ENCODE results near the gene ZNF223. TPM values are rescaled to one million over a fixed set of nuclear protein-coding genes. Genes with fewer than 3 reads are reported as not detected.

ZNF223 gene
- total and polyA plus RNA-seq, 10 of the 15 experiments (the other 5 are each of a cell fraction or from before 2014, with no cell fraction given) = 0.05 to 3.7 (median 0.14) TPM; not detected in 4

GRCh38 chr19:44032001-44032610 lies 19.7 kb upstream of the ZNF223 start:
- no peak overlapping the region for H3K4me2 ChIP-seq (ENCODE audit: control insufficient read depth, insufficient read depth)
- no peak for TF ChIP-seq SP1 (IDR thresholded peaks at IDR 0.05; ENCODE audit: low read depth, low read length)
- no peak for TF ChIP-seq MLLT1 (IDR thresholded peaks at IDR 0.05)
- no peak for TF ChIP-seq NR2C1 (IDR thresholded peaks at IDR 0.05)
- TF ChIP-seq CBX5 (IDR thresholded peaks at IDR 0.05; ENCODE audit: low read depth) = peak; percentile 89
- TF ChIP-seq, protein P1, sequence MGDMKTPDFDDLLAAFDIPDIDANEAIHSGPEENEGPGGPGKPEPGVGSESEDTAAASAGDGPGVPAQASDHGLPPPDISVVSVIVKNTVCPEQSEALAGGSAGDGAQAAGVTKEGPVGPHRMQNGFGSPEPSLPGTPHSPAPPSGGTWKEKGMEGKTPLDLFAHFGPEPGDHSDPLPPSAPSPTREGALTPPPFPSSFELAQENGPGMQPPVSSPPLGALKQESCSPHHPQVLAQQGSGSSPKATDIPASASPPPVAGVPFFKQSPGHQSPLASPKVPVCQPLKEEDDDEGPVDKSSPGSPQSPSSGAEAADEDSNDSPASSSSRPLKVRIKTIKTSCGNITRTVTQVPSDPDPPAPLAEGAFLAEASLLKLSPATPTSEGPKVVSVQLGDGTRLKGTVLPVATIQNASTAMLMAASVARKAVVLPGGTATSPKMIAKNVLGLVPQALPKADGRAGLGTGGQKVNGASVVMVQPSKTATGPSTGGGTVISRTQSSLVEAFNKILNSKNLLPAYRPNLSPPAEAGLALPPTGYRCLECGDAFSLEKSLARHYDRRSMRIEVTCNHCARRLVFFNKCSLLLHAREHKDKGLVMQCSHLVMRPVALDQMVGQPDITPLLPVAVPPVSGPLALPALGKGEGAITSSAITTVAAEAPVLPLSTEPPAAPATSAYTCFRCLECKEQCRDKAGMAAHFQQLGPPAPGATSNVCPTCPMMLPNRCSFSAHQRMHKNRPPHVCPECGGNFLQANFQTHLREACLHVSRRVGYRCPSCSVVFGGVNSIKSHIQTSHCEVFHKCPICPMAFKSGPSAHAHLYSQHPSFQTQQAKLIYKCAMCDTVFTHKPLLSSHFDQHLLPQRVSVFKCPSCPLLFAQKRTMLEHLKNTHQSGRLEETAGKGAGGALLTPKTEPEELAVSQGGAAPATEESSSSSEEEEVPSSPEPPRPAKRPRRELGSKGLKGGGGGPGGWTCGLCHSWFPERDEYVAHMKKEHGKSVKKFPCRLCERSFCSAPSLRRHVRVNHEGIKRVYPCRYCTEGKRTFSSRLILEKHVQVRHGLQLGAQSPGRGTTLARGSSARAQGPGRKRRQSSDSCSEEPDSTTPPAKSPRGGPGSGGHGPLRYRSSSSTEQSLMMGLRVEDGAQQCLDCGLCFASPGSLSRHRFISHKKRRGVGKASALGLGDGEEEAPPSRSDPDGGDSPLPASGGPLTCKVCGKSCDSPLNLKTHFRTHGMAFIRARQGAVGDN (IDR thresholded peaks at IDR 0.05) = no peak
- TF ChIP-seq, protein P2, sequence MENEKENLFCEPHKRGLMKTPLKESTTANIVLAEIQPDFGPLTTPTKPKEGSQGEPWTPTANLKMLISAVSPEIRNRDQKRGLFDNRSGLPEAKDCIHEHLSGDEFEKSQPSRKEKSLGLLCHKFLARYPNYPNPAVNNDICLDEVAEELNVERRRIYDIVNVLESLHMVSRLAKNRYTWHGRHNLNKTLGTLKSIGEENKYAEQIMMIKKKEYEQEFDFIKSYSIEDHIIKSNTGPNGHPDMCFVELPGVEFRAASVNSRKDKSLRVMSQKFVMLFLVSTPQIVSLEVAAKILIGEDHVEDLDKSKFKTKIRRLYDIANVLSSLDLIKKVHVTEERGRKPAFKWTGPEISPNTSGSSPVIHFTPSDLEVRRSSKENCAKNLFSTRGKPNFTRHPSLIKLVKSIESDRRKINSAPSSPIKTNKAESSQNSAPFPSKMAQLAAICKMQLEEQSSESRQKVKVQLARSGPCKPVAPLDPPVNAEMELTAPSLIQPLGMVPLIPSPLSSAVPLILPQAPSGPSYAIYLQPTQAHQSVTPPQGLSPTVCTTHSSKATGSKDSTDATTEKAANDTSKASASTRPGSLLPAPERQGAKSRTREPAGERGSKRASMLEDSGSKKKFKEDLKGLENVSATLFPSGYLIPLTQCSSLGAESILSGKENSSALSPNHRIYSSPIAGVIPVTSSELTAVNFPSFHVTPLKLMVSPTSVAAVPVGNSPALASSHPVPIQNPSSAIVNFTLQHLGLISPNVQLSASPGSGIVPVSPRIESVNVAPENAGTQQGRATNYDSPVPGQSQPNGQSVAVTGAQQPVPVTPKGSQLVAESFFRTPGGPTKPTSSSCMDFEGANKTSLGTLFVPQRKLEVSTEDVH (IDR thresholded peaks at IDR 0.05; ENCODE audit: low read depth, partially characterized antibody) = no peak
- no peak for TF ChIP-seq TCF3 (IDR thresholded peaks at IDR 0.05; ENCODE audit: borderline replicate concordance, insufficient read depth, low read depth, low read length)
- TF ChIP-seq, protein P3, sequence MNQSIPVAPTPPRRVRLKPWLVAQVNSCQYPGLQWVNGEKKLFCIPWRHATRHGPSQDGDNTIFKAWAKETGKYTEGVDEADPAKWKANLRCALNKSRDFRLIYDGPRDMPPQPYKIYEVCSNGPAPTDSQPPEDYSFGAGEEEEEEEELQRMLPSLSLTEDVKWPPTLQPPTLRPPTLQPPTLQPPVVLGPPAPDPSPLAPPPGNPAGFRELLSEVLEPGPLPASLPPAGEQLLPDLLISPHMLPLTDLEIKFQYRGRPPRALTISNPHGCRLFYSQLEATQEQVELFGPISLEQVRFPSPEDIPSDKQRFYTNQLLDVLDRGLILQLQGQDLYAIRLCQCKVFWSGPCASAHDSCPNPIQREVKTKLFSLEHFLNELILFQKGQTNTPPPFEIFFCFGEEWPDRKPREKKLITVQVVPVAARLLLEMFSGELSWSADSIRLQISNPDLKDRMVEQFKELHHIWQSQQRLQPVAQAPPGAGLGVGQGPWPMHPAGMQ (IDR thresholded peaks at IDR 0.05; ENCODE audit: borderline replicate concordance) = no peak
- TF ChIP-seq SMAD1 (IDR thresholded peaks at IDR 0.05; ENCODE audit: low read depth, partially characterized antibody) = no peak
- peak; percentile 80 for TF ChIP-seq KLF5 (IDR thresholded peaks at IDR 0.05; ENCODE audit: partially characterized antibody)
- TF ChIP-seq PAX5 (IDR thresholded peaks at IDR 0.05; ENCODE audit: borderline replicate concordance, low read depth, low read length) = no peak
- no peak for TF ChIP-seq EP300 (IDR thresholded peaks at IDR 0.05; ENCODE audit: borderline replicate concordance in 1 of 2, control insufficient read depth in 1 of 2, low read depth in 2 of 2, low read length in 2 of 2)
- no TSS peak for BruUV-seq (replicated peaks)
- no peaks in the 10 kb centered on the region for H3K4me1 ChIP-seq (ENCODE audit: control insufficient read depth, insufficient read depth, low read length)
- DNase-seq (ENCODE audit: low read depth, low spot score) = no peak
- ATAC-seq = no peak
- ChIA-PET CTCF (no interaction called here), POLR2A (no interaction called here), RAD21 (ENCODE audit: unreplicated experiment) (no interaction called here), SMC1A (ENCODE audit: uncharacterized antibody, unreplicated experiment) (interaction anchor here (0.9 kb wide), 1 partner anchor 18 kb away, joined by 4 read pairs; no protein-coding TSS in a partner anchor)
- WGBS (ENCODE audit: insufficient coverage, insufficient replicate concordance, low lambda C conversion rate, missing lambda C conversion rate) = 50% methylated on average over 1 of the region's 1 CpG
- H3K9me3 ChIP-seq (replicated peaks; ENCODE audit: control insufficient read depth, insufficient read depth, low read length) = peaks cover 26% of the 10 kb centered on the region
- H2AFZ ChIP-seq (ENCODE audit: control insufficient read depth, low read depth, low read length) = no peak overlapping the region
- in situ Hi-C loops (cut with MboI) = no loop called here
- H3K4me3 ChIP-seq = no peak overlapping the region
- no peaks in the 10 kb centered on the region for H4K20me1 ChIP-seq (ENCODE audit: control insufficient read depth, insufficient read depth)
- H3K9ac ChIP-seq (ENCODE audit: control insufficient read depth, insufficient read depth, low read length) = no peak overlapping the region
- H3K79me2 ChIP-seq (ENCODE audit: control insufficient read depth, insufficient read depth, low read length) = no peaks in the 10 kb centered on the region
- peaks cover 0 to 1% of the 10 kb centered on the region in 2 experiments; a peak in 2 of 4 replicates for H3K36me3 ChIP-seq (ENCODE audit: control insufficient read depth in 2 of 2, insufficient read depth in 2 of 2, low read length in 1 of 2)
- FAIRE-seq = no peak
- intact Hi-C loops (cut with micrococcal nuclease; ENCODE audit: unreplicated experiment) = no loop called here
- H3K27ac ChIP-seq (ENCODE audit: control insufficient read depth, insufficient read depth) = no peak overlapping the region
- no peaks in the 10 kb centered on the region for H3K27me3 ChIP-seq (replicated peaks in 1 of 2; ENCODE audit: control insufficient read depth in 2 of 2, insufficient read depth in 2 of 2, low read length in 1 of 2)
